GM12878 (cell line): ENCODE measurements around the gene CD2AP. TPM values are rescaled to one million over a fixed set of nuclear protein-coding genes. Genes with fewer than 3 reads are reported as not detected.

Experiments
- ATAC-seq: fragments of 200-7000 bp; cut with Tn5 transposase; 3 replicates; pipeline ENCODE4 v1.9.1; 2020; ENCODE audit warnings: mild to moderate bottlenecking, moderate library complexity
- BruUV-seq: library from RNA; stranded (reverse); fragments of 400-500 nt; replicated peaks from 2 replicates; lab custom pipeline; 2021; lab: Mats Ljungman, UMichigan
- CTCF ChIA-PET: fragments of 300-600 bp; sonication (Branson Sonifier 250); formaldehyde crosslinking; extraction: SDS; loops from one replicate; lab custom pipeline; 2021; ENCODE audit warnings: inconsistent platforms; lab: Yijun Ruan, JAX
- POLR2A ChIA-PET: fragments of 350-600 bp; formaldehyde crosslinking; extraction: SDS; loops from one replicate; lab custom pipeline; 2021; ENCODE audit warnings: inconsistent platforms; lab: Charles Lee
- RAD21 ChIA-PET: fragments of 300-600 bp; sonication (Branson Sonifier 250); formaldehyde crosslinking; loops from one replicate; lab custom pipeline; 2023; ENCODE audit warnings: antibody characterized with exemption; ENCODE audit not compliant: unreplicated experiment; lab: Charles Lee
- SMC1A ChIA-PET: fragments of 300-600 bp; sonication (Branson Sonifier 250); formaldehyde crosslinking; loops from one replicate; lab custom pipeline; 2023; ENCODE audit not compliant: unreplicated experiment, uncharacterized antibody; lab: Charles Lee
- DNase-seq: peaks from one replicate; pipeline ENCODE4 v3.0.0-alpha.2; 2011; ENCODE audit warnings: low read depth, low spot score
- FAIRE-seq: peaks from 3 replicates; lab custom pipeline; 2011; peaks lifted over from hg19 to GRCh38; lab: Jason Lieb, UNC
- H2AFZ ChIP-seq: 2 replicates; pipeline ENCODE4 v1.6.0; 2011; ENCODE audit warnings: low read depth, low read length, control low read depth; ENCODE audit not compliant: control insufficient read depth
- H3K27ac ChIP-seq: 2 replicates; pipeline ENCODE4 v1.5.1; 2011; ENCODE audit warnings: control low read depth; ENCODE audit not compliant: control insufficient read depth, insufficient read depth
- H3K27me3 ChIP-seq, 2 experiments: replicated peaks in 1 of 2; 2 replicates each; pipeline versions ENCODE4 v1.6.0 to v1.6.1; 2011; ENCODE audit warnings: low read length in 1 of 2; ENCODE audit not compliant: control insufficient read depth in 2 of 2, insufficient read depth in 2 of 2
- H3K36me3 ChIP-seq, 2 experiments: 2 replicates each; pipeline ENCODE4 v1.5.1; 2011; ENCODE audit warnings: low read length in 1 of 2; ENCODE audit not compliant: control insufficient read depth in 2 of 2, insufficient read depth in 2 of 2
- H3K4me1 ChIP-seq: 2 replicates; pipeline ENCODE4 v1.6.1; 2011; ENCODE audit warnings: mild to moderate bottlenecking, low read length, moderate library complexity, mixed read lengths; ENCODE audit not compliant: control insufficient read depth, insufficient read depth
- H3K4me2 ChIP-seq: 2 replicates; pipeline ENCODE4 v1.6.0; 2011; ENCODE audit warnings: control low read depth; ENCODE audit not compliant: control insufficient read depth, insufficient read depth
- H3K4me3 ChIP-seq: fragments of 200-600 bp; sonication (generic); 2 replicates; pipeline ENCODE4 v1.5.1; 2016
- H3K79me2 ChIP-seq: 2 replicates; pipeline ENCODE4 v1.6.0; 2011; ENCODE audit warnings: low read length; ENCODE audit not compliant: control insufficient read depth, insufficient read depth
- H3K9ac ChIP-seq: 2 replicates; pipeline ENCODE4 v1.8.0; 2011; ENCODE audit warnings: low read length, control low read depth, mixed read lengths; ENCODE audit not compliant: control insufficient read depth, insufficient read depth
- H3K9me3 ChIP-seq: replicated peaks from 3 replicates; pipeline ENCODE4 v1.5.1; 2011; ENCODE audit warnings: mild to moderate bottlenecking, low read length; ENCODE audit not compliant: control insufficient read depth, insufficient read depth
- H4K20me1 ChIP-seq: 2 replicates; pipeline ENCODE4 v1.6.0; 2011; ENCODE audit not compliant: control insufficient read depth, insufficient read depth
- CBX3 ChIP-seq: fragments of 200-600 bp; sonication (generic); IDR thresholded peaks from 2 replicates; pipeline ENCODE4 v1.6.1; 2016; ENCODE audit warnings: low read depth, borderline replicate concordance
- NFYA ChIP-seq: IDR thresholded peaks from 2 replicates; pipeline ENCODE4 v1.6.1; 2011; ENCODE audit warnings: low read depth, mild to moderate bottlenecking, low read length, improper control_type of control experiment, borderline replicate concordance
- NKRF ChIP-seq: fragments of 450-650 bp; conservative IDR thresholded peaks from 2 replicates; pipeline ENCODE4 v1.6.1; 2017; ENCODE audit warnings: mild to moderate bottlenecking, moderate library complexity
- REST ChIP-seq: IDR thresholded peaks from 2 replicates; pipeline ENCODE4 v1.6.1; 2012; ENCODE audit warnings: mild to moderate bottlenecking, low read depth, low read length
- SIX5 ChIP-seq: IDR thresholded peaks from 2 replicates; pipeline ENCODE4 v1.6.1; 2011; ENCODE audit warnings: mild to moderate bottlenecking, low read depth, low read length, moderate library complexity; ENCODE audit not compliant: severe bottlenecking
- ZNF384 ChIP-seq: IDR thresholded peaks from 2 replicates; pipeline ENCODE4 v1.6.1; 2012; ENCODE audit warnings: low read depth, mild to moderate bottlenecking, low read length, improper control_type of control experiment, borderline replicate concordance
- WGBS: methylation state at CpG from one replicate; pipeline ENCODE4 v1.1.6; 2016; ENCODE audit warnings: low lambda C conversion rate; ENCODE audit not compliant: insufficient replicate concordance, insufficient coverage; ENCODE audit errors: missing lambda C conversion rate; 5-methylcytosine and 5-hydroxymethylcytosine counted together
- in situ Hi-C: fragments of 300-500 bp; cut with MboI; formaldehyde crosslinking; loops from 9 replicates; pipeline ENCODE4 v1.14.3; 2018; ENCODE audit warnings: mixed read lengths
- intact Hi-C: fragments of 100-400 bp; cut with micrococcal nuclease; formaldehyde crosslinking; loops from one replicate; pipeline ENCODE4 v1.14.2; 2022; ENCODE audit not compliant: unreplicated experiment
- polyA plus RNA-seq, 11 experiments: library from polyadenylated mRNA; depleted of rRNA in 4 of 11; unstranded in 6 of 11; stranded (reverse) in 5 of 11; fragments of >200 nt; fragmentation: Nextera tagmentation in 4 of 11; fragmentation: Illumina TruSeq in 1 of 11; extraction: Ambion mirVana in 4 of 11; extraction: Trizol in 1 of 11; gene quantifications; 1 replicate in 1 of 11; 2 replicates in 10 of 11; pipeline versions ENCODE4 v1.2.1 to v1.2.3, GENCODE V29; 2011 to 2016; ENCODE audit warnings: inconsistent platforms in 2 of 11, missing spikeins in 2 of 11, low read depth in 1 of 11
- total RNA-seq, 4 experiments: library from RNA; depleted of rRNA in 3 of 4; stranded (reverse); fragments of >200 nt in 3 of 4; fragmentation: Illumina TruSeq in 1 of 4; extraction: Trizol in 1 of 4; gene quantifications; 2 replicates each; pipeline versions ENCODE4 v1.2.1 to v1.2.3, GENCODE V29; 2013 to 2021

Gene CD2AP
- total and polyA plus RNA-seq, 10 of the 15 experiments (the other 5 are each of a cell fraction or from before 2014, with no cell fraction given): 5.4 to 46.6 (median 20.9) TPM

DNA sequence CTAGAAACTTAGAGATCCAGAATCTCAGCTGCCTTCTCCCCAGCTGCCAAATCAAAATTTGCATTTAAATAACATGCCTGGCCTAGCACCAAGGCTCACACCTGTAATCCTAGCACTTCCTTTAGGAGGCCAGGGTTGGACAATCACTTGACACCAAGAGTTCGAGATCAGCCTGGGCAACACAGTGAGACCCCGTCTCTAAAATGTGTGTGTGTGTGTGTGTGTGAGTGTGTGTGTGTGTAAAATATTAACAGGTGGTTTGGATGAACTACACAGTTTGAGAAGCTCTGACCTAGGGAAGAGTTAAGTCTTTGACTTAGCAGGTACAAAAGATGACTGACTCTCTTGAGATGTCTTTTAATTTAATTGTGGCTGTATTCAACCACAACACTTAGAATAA is 20.2 kb upstream of the CD2AP start:
- in situ Hi-C loops (no loop called here), intact Hi-C loops (no loop called here)
- ChIA-PET RAD21 (no interaction called here), POLR2A (interaction anchor here (1.6 kb wide), 1 partner anchor 43 kb away, joined by 3 read pairs; no protein-coding TSS in a partner anchor), SMC1A (interaction anchor here (0.7 to 3.2 kb wide), 10 partner anchors 17 to 151 kb away, joined by 3 to 13 read pairs (median 4); no protein-coding TSS in a partner anchor), CTCF (interaction anchor here (0.7 to 1.7 kb wide), 4 partner anchors 17 to 106 kb away, joined by 3 to 7 read pairs (median 3); no protein-coding TSS in a partner anchor)
- Histone ChIP-seq H2AFZ (no peak overlapping the region), H3K9me3 (no peaks in the 10 kb centered on the region), H3K79me2 (no peaks in the 10 kb centered on the region), H3K4me1 (peaks cover 30% of the 10 kb centered on the region), H3K36me3 (no peaks in the 10 kb centered on the region), H4K20me1 (no peaks in the 10 kb centered on the region), H3K4me2 (no peak overlapping the region), H3K27ac (no peak overlapping the region), H3K9ac (no peak overlapping the region), H3K4me3 (no peak overlapping the region), H3K27me3 (no peaks in the 10 kb centered on the region)
- FAIRE-seq (peak; percentile 49), DNase-seq (no peak), ATAC-seq (no peak)
- no TSS peak for BruUV-seq
- 93% methylated on average over 2 of the region's 2 CpGs for whole genome bisulfite sequencing
- TF ChIP-seq NFYA (no peak), ZNF384 (no peak), NKRF (no peak), CBX3 (no peak), SIX5 (no peak), REST (no peak)
